ENCODE measurements around the gene DIPK1C.

DNA sequence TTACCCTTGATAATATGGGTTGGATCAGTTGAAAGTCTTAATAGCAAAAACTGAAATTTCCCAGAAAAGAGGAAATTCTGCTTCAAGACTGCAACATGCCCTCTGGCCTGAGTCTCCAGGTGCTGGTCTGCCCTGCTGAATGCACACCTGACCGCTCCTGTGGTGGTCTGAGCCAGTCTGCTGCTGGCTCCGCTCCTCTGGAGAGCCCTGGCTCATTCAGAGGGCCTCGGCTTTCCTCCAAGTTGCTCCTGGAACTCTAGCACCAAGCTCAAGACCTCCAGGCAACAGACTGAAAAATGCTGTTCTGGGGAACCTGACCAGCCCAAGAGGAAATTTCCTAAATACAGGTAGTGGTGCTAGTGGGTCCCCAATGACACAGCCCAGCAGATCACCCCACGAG, 64.8 kb downstream of the DIPK1C start:
- TF ChIP-seq POLR2AphosphoS5 (IDR thresholded peaks at IDR 0.05) = no peak
- no peak for TF ChIP-seq EP300 (IDR thresholded peaks at IDR 0.05; ENCODE audit: low read depth)
- no peak for TF ChIP-seq POLR2A (IDR thresholded peaks at IDR 0.05)
- no peak for TF ChIP-seq CTCF (IDR thresholded peaks at IDR 0.05)

Measured in transverse colon (tissue), 4 donors.